ENCODE measurements around the gene SEMA3C. TPM values are rescaled to one million over a fixed set of nuclear protein-coding genes. Genes with fewer than 3 reads are reported as not detected.

SEMA3C gene
- total RNA-seq, 2 experiments from 2014 or later = not detected

DNA sequence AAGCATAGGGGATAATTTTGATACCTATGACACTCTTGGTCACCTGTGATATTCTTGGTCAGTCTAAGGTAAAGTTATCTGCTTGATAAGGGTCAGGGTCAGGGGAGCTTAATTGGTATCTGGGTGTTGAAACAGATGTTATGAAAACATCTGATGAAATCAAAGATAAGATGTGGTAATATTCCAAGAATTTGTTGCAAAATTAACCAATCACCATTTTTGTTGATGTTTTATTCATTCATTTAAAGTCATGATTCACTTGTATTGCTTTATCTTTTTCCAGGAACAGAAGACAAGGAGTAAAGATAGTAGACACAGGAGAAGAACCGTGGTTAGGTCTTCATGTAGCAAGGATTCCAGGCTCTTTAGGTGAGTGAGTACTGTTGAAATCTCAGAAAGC lies 103.1 kb downstream of the SEMA3C start:
- no peaks in the 10 kb centered on the region for H3K27me3 Mint-ChIP-seq
- H3K9me3 Mint-ChIP-seq = peaks cover 1% of the 10 kb centered on the region
- no peaks in the 10 kb centered on the region for H3K36me3 Mint-ChIP-seq
- no peak overlapping the region for H3K4me3 Mint-ChIP-seq
- H3K27ac Mint-ChIP-seq = no peak overlapping the region
- DNase-seq = no peak
- H3K4me1 Mint-ChIP-seq = no peaks in the 10 kb centered on the region

DNA sequence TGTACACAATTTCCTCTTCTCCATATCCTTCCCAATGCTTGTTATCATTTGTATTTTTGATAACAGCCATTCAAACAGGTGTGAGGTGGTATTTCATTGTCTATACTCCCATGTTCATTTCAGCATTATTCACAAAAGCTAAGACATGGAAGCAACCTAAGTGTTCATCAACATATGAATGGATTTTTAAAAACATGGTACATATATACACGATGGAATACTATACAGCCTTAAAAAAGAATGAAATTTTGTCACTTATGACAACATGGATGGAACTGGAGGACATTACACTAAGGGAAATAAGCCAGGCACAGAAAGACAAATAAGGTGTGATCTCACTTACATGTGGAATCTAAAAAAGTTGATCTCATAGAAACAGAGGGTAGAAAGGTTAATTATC lies 109.3 kb downstream of the SEMA3C start:
- Mint-ChIP-seq H3K36me3 (no peaks in the 10 kb centered on the region), H3K27me3 (no peaks in the 10 kb centered on the region), H3K9me3 (peaks cover 4% of the 10 kb centered on the region), H3K27ac (no peak overlapping the region), H3K4me3 (no peak overlapping the region), H3K4me1 (no peaks in the 10 kb centered on the region)
- no peak for DNase-seq

DNA sequence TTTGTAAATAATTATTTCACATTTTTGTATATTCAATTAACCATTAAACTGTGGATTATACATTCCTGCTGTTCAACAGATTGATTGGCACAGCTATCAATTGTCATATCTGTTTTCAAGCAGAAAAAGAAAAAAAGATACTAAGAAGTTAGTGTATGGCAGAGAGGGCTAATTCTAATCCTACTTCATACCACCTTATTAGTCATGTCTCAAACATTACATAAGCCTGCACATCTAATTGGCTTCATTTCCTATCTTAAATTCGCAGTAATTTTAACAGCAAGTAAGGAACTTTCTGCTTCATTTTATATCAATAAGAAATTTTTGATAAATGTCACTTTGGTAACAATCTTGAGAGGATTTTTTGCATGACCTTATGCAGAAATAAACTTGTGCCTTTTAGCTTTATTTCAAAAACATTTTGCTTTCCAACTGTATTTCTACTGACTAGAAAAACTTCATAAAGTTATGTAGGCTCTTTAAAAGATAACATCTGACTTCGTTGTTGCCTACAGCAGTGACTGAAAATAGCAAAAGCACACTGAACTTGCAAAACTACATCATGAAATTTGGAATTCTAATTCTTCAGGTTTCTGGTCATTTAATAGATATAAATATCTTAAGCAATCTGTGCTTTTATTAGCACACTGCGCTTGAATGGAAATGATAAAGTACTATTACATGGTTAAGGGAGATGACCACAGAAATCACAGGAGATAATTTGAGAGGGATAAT lies 111.5 kb downstream of the SEMA3C start:
- no peaks in the 10 kb centered on the region for H3K27me3 Mint-ChIP-seq
- no peak overlapping the region for H3K4me3 Mint-ChIP-seq
- DNase-seq = no peak

DNA sequence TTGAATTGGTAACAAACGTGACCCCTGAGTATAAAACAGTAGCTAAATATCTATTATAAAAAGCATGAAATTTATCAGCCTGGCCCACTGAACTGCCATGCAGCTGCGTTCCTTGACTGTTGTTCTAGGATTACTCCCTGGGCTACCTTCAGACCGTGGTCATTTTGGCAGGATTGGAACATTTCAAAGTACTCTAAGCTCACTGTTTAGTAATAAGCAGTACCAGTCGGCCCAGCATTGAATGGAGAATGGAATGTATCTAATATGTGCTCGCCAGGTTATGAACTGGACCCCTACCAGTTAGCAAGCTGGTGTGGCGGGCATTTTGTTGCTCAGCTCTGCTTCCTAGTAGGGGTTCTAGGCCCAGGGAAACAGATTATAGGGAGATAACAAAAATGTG lies 112.2 kb downstream of the SEMA3C start:
- Mint-ChIP-seq H3K27me3 (no peaks in the 10 kb centered on the region), H3K27ac (no peak overlapping the region), H3K4me1 (no peaks in the 10 kb centered on the region), H3K4me3 (no peak overlapping the region), H3K9me3 (peaks cover 3% of the 10 kb centered on the region), H3K36me3 (no peaks in the 10 kb centered on the region)
- DNase-seq = no peak

More for the DNA sequence above, 111.5 kb downstream of the SEMA3C start:
- H3K4me1 Mint-ChIP-seq = no peaks in the 10 kb centered on the region
- H3K36me3 Mint-ChIP-seq = no peaks in the 10 kb centered on the region
- H3K27ac Mint-ChIP-seq = no peak overlapping the region
- H3K9me3 Mint-ChIP-seq = peaks cover 4% of the 10 kb centered on the region

DNA sequence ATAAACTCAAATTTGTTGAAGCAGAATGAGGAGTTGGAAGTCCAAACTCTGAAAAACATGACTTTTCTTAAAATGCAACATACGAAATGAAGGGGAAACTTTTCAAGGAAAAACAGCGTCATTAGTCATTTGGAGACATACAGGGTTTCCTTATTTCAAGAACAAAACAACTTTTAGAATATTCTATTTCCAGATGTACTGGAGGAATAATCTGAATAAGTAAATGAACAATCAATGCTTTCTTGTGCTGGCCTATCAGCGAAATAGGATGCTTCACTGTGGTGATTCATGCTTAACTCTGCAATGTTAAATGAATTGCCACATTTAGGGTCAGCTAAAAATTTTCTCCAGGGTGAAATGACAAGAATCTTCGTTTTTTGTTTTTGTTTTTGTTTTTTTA lies 114.3 kb downstream of the SEMA3C start:
- Mint-ChIP-seq H3K27me3 (no peaks in the 10 kb centered on the region), H3K36me3 (no peaks in the 10 kb centered on the region), H3K9me3 (peaks cover under 1% of the 10 kb centered on the region), H3K27ac (no peak overlapping the region), H3K4me3 (no peak overlapping the region), H3K4me1 (no peaks in the 10 kb centered on the region)
- no peak for DNase-seq

DNA sequence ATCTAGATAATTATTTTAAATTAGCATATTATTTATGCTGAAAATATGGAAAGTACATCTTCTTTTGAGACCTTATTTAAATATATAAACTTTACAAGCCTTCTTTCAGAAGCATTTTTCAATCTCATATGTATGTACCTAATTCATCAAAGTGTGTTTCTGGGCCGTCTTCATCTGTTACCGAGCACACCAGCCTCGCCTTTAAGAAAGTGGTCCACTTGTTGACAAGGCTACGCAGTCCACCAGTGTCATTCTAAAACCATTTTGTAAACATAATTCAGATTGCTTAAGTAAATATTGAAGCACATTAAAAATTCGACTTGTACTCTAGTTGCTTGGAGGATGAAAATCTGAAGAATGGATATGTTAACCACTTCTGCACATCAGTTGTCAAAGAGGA lies 116.3 kb downstream of the SEMA3C start:
- H3K36me3 Mint-ChIP-seq = no peaks in the 10 kb centered on the region

DNA sequence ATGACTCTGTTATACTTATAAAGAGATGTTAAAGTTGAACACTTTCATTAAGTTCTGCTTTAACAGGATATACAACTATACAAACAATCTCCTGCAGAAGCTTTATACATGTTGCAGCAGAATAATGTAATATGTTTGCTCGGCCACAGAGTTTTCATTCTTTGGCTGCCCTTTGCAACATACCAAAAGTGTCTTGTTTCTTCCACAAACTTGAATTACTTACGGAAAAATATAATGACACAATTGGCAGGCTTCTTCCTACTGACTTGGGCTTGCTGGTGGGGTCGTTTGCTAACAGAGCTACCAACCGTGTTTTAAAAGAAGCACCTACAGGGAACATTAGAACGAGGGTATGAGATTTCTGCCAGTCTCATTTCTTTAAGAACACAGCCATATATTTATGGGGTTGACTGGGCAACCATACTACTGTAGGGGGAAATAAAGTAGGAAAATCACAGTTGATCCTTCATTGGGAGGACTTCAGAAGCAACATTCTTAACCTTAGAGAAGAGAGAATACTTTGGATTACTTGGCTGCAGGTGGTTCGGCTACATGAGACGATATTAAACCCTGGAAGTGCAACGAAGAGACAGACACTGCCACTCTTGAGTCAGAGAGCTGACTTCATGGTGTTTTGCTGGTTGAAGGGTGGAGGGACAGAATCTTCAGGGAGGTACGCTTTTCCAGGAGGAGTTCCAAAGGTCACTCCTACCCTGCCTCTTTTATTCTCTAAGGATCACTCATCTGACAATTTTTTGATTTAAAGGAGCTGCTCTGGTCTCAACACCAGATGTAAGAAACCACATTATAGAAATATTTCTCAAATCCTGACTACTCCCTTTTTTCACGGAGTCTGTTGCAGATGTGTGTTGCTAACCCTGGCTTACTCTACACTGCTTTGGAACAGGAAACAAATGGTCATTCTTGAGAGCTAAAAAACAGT lies 123.9 kb downstream of the SEMA3C start:
- no peaks in the 10 kb centered on the region for H3K4me1 Mint-ChIP-seq
- no peaks in the 10 kb centered on the region for H3K9me3 Mint-ChIP-seq
- no peaks in the 10 kb centered on the region for H3K27me3 Mint-ChIP-seq
- H3K4me3 Mint-ChIP-seq = no peak overlapping the region
- no peak for DNase-seq
- no peak overlapping the region for H3K27ac Mint-ChIP-seq
- no peaks in the 10 kb centered on the region for H3K36me3 Mint-ChIP-seq

More for the DNA sequence above, 116.3 kb downstream of the SEMA3C start:
- Mint-ChIP-seq H3K4me3 (no peak overlapping the region), H3K27me3 (no peaks in the 10 kb centered on the region), H3K4me1 (no peaks in the 10 kb centered on the region), H3K9me3 (no peaks in the 10 kb centered on the region), H3K27ac (no peak overlapping the region)
- no peak for DNase-seq

DNA sequence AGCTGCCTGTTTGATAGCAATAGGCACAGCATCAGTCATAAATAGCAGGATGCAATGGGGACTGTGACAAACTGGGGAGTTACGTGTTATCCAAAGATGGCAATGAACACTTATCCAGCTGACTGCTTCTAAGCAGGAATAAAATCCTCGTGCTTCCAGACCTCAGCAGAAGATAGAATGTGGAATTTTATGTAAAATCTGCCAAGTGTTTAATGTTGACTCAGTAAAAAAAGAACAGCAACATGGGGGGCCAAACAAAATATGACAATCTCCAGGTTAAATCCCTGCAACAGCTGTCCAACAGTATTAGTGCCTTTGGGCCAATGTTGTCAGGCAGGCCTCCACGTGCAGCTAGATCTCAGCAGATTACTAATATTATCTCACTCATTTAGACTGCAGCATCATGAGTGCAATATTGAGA lies 127.3 kb downstream of the SEMA3C start:
- DNase-seq = no peak
- Mint-ChIP-seq H3K4me3 (no peak overlapping the region), H3K36me3 (no peaks in the 10 kb centered on the region), H3K27ac (no peak overlapping the region), H3K4me1 (no peaks in the 10 kb centered on the region), H3K27me3 (no peaks in the 10 kb centered on the region), H3K9me3 (no peaks in the 10 kb centered on the region)

DNA sequence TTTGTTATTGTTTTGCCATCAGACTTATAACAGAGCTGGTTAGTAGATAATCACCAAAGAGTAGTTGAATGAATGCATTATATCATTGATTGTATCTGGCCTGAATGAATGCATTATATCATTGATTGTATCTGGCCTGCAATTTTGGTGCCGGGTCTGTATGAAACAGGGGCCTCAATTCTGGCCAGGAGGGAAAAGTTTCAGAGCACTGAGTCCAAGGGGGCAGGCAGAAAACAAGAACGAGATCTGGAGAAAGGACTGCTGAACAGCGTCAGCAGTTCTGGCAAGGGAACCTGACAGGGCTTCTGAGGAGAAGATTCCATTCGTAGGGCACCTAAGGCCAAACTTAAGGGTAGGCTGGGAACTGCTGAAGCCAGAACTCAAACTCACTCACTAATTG lies 128.0 kb downstream of the SEMA3C start:
- H3K36me3 Mint-ChIP-seq = no peaks in the 10 kb centered on the region

DNA sequence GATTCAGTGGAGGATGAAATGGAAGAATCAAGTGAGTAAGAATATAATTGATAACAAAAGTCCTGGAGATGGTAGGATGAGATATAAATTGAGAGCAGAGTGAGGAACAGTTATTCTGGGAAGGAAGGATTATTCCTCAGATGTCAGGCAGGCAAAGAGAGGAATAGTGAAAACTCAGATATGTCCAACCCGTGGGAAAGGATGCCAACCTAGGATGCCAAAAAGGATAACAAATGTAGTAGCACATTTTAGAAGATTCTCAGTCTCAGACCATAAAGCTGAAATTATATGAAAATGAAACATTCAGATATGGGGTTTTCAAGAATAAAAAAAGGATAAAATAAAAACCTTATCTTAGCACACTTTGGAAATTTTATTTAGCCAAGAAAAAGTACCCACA lies 131.1 kb downstream of the SEMA3C start:
- H3K4me1 Mint-ChIP-seq = no peaks in the 10 kb centered on the region
- DNase-seq = no peak
- no peaks in the 10 kb centered on the region for H3K27me3 Mint-ChIP-seq
- H3K27ac Mint-ChIP-seq = no peak overlapping the region
- H3K4me3 Mint-ChIP-seq = no peak overlapping the region
- no peaks in the 10 kb centered on the region for H3K9me3 Mint-ChIP-seq
- no peaks in the 10 kb centered on the region for H3K36me3 Mint-ChIP-seq

More for the DNA sequence above, 128.0 kb downstream of the SEMA3C start:
- no peaks in the 10 kb centered on the region for H3K4me1 Mint-ChIP-seq
- DNase-seq = no peak
- no peaks in the 10 kb centered on the region for H3K9me3 Mint-ChIP-seq
- no peak overlapping the region for H3K27ac Mint-ChIP-seq
- H3K27me3 Mint-ChIP-seq = no peaks in the 10 kb centered on the region
- H3K4me3 Mint-ChIP-seq = no peak overlapping the region

DNA sequence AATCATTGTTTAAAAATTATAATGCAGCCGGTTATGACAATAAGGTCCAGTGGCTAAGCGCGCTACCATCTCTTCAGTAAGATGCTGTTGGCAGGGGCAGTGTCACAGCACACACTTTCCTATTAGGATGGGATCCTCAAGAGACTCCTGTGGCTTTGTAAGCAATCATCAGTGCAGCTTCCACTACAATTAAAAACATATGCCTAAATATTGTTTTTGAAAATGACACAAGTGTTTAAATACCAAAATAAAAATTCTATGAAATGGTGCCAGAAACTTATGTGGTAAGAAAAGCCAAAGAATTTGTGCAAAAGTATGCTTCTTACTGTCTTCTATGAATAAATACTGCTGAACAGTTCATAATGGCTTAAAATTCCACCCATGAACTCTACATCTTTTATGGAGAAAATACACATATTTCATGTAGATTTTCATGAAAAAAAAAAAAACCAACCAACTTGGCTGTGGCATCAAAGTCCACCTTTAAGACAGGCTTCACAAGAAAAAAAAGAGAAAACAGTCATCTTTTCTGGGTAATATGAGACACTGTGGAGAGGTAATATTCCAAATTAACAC lies 132.8 kb downstream of the SEMA3C start:
- Mint-ChIP-seq H3K9me3 (no peaks in the 10 kb centered on the region), H3K27ac (no peak overlapping the region), H3K4me1 (no peaks in the 10 kb centered on the region), H3K27me3 (no peaks in the 10 kb centered on the region), H3K4me3 (no peak overlapping the region), H3K36me3 (no peaks in the 10 kb centered on the region)
- DNase-seq = no peak

DNA sequence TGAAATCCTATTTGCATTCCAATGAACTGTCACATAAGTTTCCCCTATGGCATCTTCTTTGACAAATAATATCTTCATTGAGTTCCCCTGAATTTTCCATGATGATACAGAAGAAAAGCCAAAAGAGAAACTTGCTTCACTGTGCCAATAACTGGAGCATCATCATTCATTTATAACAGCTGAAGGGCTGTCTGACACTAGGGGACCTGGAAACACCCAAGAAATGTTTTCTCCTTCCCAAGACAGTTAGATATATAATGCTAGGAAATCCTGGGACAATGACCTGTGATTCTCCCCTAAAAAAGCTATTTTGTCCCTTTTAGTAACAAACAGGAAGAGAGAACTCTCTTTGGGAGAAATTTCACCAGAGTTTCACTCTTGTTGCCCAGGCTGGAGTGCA lies 133.6 kb downstream of the SEMA3C start:
- no peak overlapping the region for H3K4me3 Mint-ChIP-seq
- no peaks in the 10 kb centered on the region for H3K36me3 Mint-ChIP-seq
- no peak for DNase-seq
- H3K4me1 Mint-ChIP-seq = no peaks in the 10 kb centered on the region
- H3K27ac Mint-ChIP-seq = no peak overlapping the region
- no peaks in the 10 kb centered on the region for H3K9me3 Mint-ChIP-seq
- H3K27me3 Mint-ChIP-seq = no peaks in the 10 kb centered on the region

DNA sequence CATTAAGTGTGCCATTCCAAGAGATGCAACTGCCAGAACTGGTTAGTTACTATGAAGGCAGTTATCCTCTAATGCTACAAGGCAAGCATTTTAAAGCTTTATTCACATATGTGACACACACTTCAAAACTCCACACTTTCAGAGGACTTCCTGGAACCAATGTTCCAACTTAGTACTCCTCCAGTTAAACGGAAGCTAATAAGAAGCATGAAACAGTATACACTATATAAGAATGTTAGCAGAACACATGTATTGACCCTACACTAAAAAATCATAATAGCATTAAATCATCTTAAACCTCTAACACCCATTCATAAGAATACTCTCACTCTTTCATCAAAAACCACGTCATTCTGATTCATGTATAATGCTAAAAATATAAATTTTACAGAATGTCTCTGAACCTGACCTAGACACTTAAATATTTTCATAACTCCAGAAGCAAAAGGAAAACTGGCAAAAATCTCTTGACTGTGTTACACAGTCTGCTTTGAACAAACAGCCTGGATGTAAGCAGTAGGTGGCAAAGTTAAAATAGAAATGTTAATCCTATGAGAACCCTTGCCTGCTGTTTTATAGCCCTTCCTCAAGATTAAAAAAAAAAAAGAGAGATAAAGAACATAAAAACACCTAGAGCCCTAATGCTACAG lies 135.0 kb downstream of the SEMA3C start:
- Mint-ChIP-seq H3K27me3 (no peaks in the 10 kb centered on the region), H3K9me3 (no peaks in the 10 kb centered on the region), H3K4me3 (no peak overlapping the region), H3K4me1 (no peaks in the 10 kb centered on the region), H3K27ac (no peak overlapping the region), H3K36me3 (no peaks in the 10 kb centered on the region)
- no peak for DNase-seq

DNA sequence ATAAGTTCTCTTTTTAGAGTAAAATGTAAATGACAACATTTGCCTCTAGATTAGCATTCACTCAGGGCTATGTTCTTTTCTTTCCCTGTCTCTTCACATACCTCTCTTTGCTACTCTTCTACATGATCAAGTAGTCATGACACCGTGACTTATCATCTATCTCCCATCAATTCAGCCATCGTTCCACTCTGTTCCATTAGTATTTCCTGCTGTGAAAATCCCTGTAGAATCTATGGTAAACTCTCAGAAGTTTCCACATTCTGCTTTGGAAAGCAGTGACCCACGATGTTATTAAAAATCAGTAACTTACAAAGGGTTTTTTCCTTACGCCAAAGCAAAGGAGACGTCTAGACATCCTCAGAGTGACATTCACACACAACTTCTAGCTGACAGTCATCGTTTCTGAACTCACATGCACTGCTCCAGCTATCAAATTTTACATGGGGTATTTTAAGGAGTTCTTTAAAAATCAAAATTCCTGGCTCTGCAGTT lies 135.6 kb downstream of the SEMA3C start:
- Mint-ChIP-seq H3K27ac (no peak overlapping the region), H3K4me1 (no peaks in the 10 kb centered on the region), H3K9me3 (no peaks in the 10 kb centered on the region), H3K27me3 (no peaks in the 10 kb centered on the region), H3K4me3 (no peak overlapping the region), H3K36me3 (no peaks in the 10 kb centered on the region)
- no peak for DNase-seq

DNA sequence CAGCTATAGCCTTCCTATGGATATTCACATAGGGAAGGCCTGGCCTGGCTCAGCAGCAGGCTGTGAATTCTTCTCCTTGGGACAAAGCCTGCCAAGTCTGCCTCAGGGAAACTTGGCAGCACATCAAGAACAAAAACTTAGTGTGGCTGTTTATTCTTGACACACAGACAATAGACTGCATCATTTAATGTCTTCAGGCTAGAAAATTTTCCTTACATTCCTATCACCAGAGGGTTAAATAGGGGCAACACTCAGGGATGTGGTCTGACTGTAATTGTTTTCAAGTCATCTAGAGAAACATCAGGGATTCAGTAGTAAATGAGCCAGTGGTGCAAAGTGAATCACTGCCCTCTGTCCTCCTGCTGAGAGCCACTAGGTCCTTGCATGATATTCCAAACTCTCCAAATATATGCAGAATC lies 137.3 kb downstream of the SEMA3C start:
- Mint-ChIP-seq H3K4me3 (no peak overlapping the region), H3K27me3 (no peaks in the 10 kb centered on the region), H3K36me3 (no peaks in the 10 kb centered on the region), H3K9me3 (no peaks in the 10 kb centered on the region), H3K4me1 (no peaks in the 10 kb centered on the region), H3K27ac (no peak overlapping the region)
- no peak for DNase-seq
